Epithelial cell of proximal tubule (primary cell): ENCODE results near the gene HDAC4. TPM values are rescaled to one million over a fixed set of nuclear protein-coding genes. Genes with fewer than 3 reads are reported as not detected.

Source experiments
- DNase-seq: peaks from one replicate; pipeline ENCODE4 v3.0.0-alpha.2; 2011; ENCODE audit warnings: low read depth
- H3K4me3 ChIP-seq: 2 replicates; pipeline ENCODE4 v1.5.1; 2011; ENCODE audit warnings: low read depth, mild to moderate bottlenecking, low read length
- CTCF ChIP-seq: conservative IDR thresholded peaks from 2 replicates; pipeline ENCODE4 v1.5.1; 2012; ENCODE audit warnings: low read depth, mild to moderate bottlenecking, low read length
- total RNA-seq: library from RNA; depleted of rRNA; stranded (reverse); fragments of >200 nt; gene quantifications from 2 replicates; pipeline ENCODE4 v1.2.3, GENCODE V29; 2015

HDAC4 gene
- total RNA-seq, 1 donor from 2014 or later = 23.2 TPM

- no peak for DNase-seq
- no peak overlapping the region for H3K4me3 ChIP-seq
- TF ChIP-seq CTCF = no peak
Observed at GRCh38 chr2:239120664-239121063, 280.2 kb downstream of the HDAC4 start.

- no peak for DNase-seq
- H3K4me3 ChIP-seq = no peak overlapping the region
- TF ChIP-seq CTCF = no peak
Observed at GRCh38 chr2:239119346-239120126, 281.3 kb downstream of the HDAC4 start.

DNA sequence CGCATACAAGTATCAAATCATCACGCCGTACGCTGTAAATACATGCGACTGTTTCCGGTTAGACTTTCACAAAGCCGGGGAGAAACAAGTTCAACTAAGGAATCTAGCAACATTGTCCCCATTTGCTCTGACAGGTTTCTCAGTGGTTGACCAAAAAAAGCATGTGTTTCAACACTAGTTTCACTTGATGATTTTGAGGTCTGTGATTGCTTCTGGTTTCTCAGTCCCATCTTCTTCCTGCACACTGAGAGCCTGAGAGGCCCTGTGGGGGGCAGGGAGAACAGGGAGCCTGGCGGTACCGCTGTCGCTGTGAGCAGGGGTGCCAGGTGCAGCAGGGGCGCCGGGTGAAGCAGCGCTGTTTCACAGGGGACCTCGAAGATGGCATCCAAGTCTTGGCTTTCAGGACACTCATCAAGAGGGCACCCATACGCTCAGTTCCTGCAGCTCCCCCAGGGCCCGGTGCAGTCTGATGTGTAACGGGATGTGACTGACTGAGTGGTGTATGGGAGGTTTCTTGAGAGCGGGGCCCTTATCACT, 282.1 kb downstream of the HDAC4 start:
- TF ChIP-seq CTCF = no peak
- no peak overlapping the region for H3K4me3 ChIP-seq
- no peak for DNase-seq

DNA sequence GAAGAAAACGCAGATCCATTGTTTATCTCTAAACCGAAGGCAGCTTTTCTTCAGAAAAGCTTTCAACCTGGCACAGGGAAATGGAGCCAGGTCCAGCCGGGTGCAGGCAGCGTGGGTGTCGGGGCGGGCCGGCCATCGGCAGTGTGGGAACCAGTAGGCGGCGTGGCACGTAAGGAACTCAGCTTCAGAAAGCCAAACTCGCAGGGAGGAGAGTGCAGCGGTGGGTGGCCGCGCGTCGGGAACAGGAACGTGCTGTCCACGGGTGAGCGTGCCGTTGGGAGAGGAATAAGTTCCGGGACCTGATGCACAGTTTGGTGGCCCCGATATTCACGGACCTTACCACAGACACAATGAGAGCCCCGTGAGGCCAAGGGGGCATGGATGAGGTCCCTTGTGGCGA, 282.6 kb downstream of the HDAC4 start:
- DNase-seq = no peak
- no peak for TF ChIP-seq CTCF
- no peak overlapping the region for H3K4me3 ChIP-seq

DNA sequence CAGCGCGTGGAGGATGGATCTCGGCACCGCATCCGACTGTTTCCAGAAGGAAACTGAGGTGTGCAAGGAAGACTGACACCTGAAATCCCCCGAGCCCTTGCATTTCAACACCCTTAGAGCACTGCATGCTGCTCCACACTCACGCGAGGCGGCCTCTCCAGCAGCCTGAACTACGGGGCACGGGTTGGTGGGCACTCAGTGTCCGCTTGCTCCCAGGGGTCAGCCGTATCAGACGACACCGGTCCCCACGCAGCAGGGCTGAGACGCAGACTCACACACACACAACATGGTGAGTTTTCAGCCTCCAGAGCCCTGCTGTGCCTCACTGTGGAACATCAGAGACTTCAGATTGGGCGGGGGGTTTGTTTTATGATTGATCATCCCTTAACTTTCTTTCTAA, 283.0 kb downstream of the HDAC4 start:
- no peak for DNase-seq
- no peak for TF ChIP-seq CTCF
- H3K4me3 ChIP-seq = no peak overlapping the region

DNA sequence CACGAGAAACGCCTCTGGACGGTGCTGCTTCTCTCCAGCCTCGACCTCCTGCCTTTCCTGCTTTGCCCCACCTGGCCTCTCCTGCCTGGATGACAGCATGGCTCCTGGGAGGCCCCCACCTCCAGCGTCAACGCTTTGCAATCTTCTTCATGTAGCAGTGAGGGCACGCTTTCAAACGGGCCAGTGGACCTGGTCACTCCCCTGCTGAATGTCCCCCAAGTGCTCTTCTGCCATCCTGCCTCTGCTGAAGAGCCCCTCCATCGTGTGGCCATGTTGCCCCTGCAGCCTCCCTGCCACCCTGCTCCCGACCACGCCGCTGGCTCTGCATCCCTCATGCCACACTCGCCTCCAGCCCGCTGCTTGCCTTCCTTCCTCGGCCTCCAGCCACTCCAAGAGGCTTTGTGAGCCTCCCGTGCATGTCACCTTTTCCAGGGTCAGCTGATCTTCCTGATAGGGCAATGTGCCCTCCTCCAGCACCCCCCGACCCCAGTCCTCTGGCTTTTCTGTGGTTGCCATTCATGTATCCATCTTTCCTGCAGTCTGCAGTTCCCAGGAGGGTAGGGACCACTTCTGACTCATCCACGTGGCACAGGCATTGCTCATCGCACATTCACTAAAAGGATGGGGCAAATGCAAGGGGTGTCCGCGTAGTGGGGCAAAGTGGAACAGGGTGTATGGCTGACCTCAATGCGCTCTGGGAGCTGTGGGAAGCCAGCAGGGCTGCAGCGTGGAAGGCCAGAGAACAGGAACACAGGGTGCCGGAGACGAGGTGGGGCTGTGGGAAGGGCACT, 284.2 kb downstream of the HDAC4 start:
- TF ChIP-seq CTCF = no peak
- DNase-seq = no peak
- no peak overlapping the region for H3K4me3 ChIP-seq

DNA sequence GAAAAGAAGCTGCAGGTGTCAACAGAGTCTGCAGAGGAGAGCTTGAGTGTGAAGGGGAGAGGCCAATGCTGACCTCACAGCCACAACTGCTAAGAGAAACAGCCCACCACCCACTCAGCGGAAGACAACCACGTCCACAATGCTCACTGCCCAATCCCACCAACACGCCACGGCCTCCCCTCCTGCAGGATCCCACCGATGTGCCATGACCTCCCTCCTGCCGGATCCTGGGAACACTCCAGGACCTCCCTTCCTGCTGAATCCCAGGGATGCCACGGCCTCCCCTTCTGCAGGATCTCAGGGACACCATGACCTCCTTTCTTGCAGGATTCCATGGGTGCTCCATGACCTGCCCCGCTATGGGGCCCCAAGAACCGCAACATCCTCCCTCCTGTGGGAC, 285.2 kb downstream of the HDAC4 start:
- H3K4me3 ChIP-seq = no peak overlapping the region
- no peak for TF ChIP-seq CTCF
- no peak for DNase-seq
